Measurements from ENCODE around the gene OSBPL5. TPM values are rescaled to one million over a fixed set of nuclear protein-coding genes. Genes with fewer than 3 reads are reported as not detected.
A peak's percentile ranks its signal among the peaks of the same experiment; 100 is the strongest.

OSBPL5 gene
- total RNA-seq, 4 donors from 2014 or later, result 43.4 to 75.2 (median 56.8) TPM

- no peak for DNase-seq (ENCODE audit: low spot score in 2 of 2)
Measured at GRCh38 chr11:3178349-3178748, 13.2 kb upstream of the OSBPL5 start.

GRCh38 chr11:3177931-3178330 lies 12.8 kb upstream of the OSBPL5 start:
- H3K27me3 ChIP-seq, result no peaks in the 10 kb centered on the region
- no peaks in the 10 kb centered on the region for H3K36me3 ChIP-seq
- TF ChIP-seq POLR2A (IDR thresholded peaks at IDR 0.05) (no peak), EP300 (IDR thresholded peaks at IDR 0.05) (no peak), CTCF (IDR thresholded peaks at IDR 0.05) (no peak)
- peaks cover 7% of the 10 kb centered on the region for H3K9me3 ChIP-seq
- no peak overlapping the region for H3K4me3 ChIP-seq
- H3K27ac ChIP-seq, result no peak overlapping the region
- no peak for DNase-seq (ENCODE audit: low spot score in 2 of 2)
- WGBS, result 71% methylated on average over 2 of the region's 2 CpGs
- H3K4me1 ChIP-seq, result no peaks in the 10 kb centered on the region

More at GRCh38 chr11:3178349-3178748, 13.2 kb upstream of the OSBPL5 start:
- H3K4me1 ChIP-seq, result no peaks in the 10 kb centered on the region
- no peak for TF ChIP-seq CTCF (IDR thresholded peaks at IDR 0.05)
- TF ChIP-seq POLR2A (IDR thresholded peaks at IDR 0.05), result no peak
- TF ChIP-seq POLR2AphosphoS5 (IDR thresholded peaks at IDR 0.05), result no peak
- no peak for TF ChIP-seq EP300 (IDR thresholded peaks at IDR 0.05)
- no peaks in the 10 kb centered on the region for H3K27me3 ChIP-seq
- H3K4me3 ChIP-seq, result no peak overlapping the region
- 53% methylated on average over 2 of the region's 2 CpGs for WGBS
- peaks cover 7% of the 10 kb centered on the region for H3K9me3 ChIP-seq
- no peaks in the 10 kb centered on the region for H3K36me3 ChIP-seq
- no peak overlapping the region for H3K27ac ChIP-seq

GRCh38 chr11:3176487-3176886 lies 11.4 kb upstream of the OSBPL5 start:
- TF ChIP-seq POLR2AphosphoS5 (IDR thresholded peaks at IDR 0.05), result no peak
- TF ChIP-seq EP300 (IDR thresholded peaks at IDR 0.05), result no peak
- Histone ChIP-seq H3K27me3 (no peaks in the 10 kb centered on the region), H3K4me1 (no peaks in the 10 kb centered on the region), H3K4me3 (no peak overlapping the region), H3K36me3 (no peaks in the 10 kb centered on the region), H3K9me3 (peaks cover 7% of the 10 kb centered on the region), H3K27ac (no peak overlapping the region)
- no peak for DNase-seq (ENCODE audit: low spot score in 2 of 2)

GRCh38 chr11:3175194-3175593 lies 10.1 kb upstream of the OSBPL5 start:
- H3K36me3 ChIP-seq, result no peaks in the 10 kb centered on the region
- peaks cover 7% of the 10 kb centered on the region for H3K9me3 ChIP-seq
- H3K27me3 ChIP-seq, result no peaks in the 10 kb centered on the region
- TF ChIP-seq CTCF (IDR thresholded peaks at IDR 0.05) (no peak), EP300 (IDR thresholded peaks at IDR 0.05) (no peak), POLR2AphosphoS5 (IDR thresholded peaks at IDR 0.05) (no peak), POLR2A (IDR thresholded peaks at IDR 0.05) (no peak)
- peak in 1 of 2 donors; percentile 42 for DNase-seq (ENCODE audit: low spot score in 2 of 2)
- no peak overlapping the region for H3K27ac ChIP-seq
- H3K4me1 ChIP-seq, result no peaks in the 10 kb centered on the region
- H3K4me3 ChIP-seq, result no peak overlapping the region

- WGBS, result 75% methylated on average over 3 of the region's 3 CpGs
- H3K4me1 ChIP-seq, result peaks cover 8% of the 10 kb centered on the region
- H3K4me3 ChIP-seq, result no peak overlapping the region
- no peak for DNase-seq (ENCODE audit: low spot score in 2 of 2)
- TF ChIP-seq POLR2AphosphoS5 (IDR thresholded peaks at IDR 0.05), result no peak
- TF ChIP-seq EP300 (IDR thresholded peaks at IDR 0.05), result no peak
- no peak for TF ChIP-seq CTCF (IDR thresholded peaks at IDR 0.05)
- TF ChIP-seq POLR2A (IDR thresholded peaks at IDR 0.05), result no peak
- H3K9me3 ChIP-seq, result peaks cover 7% of the 10 kb centered on the region
- H3K27me3 ChIP-seq, result no peaks in the 10 kb centered on the region
- no peak overlapping the region for H3K27ac ChIP-seq
- H3K36me3 ChIP-seq, result no peaks in the 10 kb centered on the region
Measured at GRCh38 chr11:3174387-3174786, 9.3 kb upstream of the OSBPL5 start.

- TF ChIP-seq POLR2A (IDR thresholded peaks at IDR 0.05) (no peak), CTCF (IDR thresholded peaks at IDR 0.05) (no peak), EP300 (IDR thresholded peaks at IDR 0.05) (no peak), POLR2AphosphoS5 (IDR thresholded peaks at IDR 0.05) (no peak)
- WGBS, result 94% methylated on average over 2 of the region's 2 CpGs
- no peaks in the 10 kb centered on the region for H3K27me3 ChIP-seq
Measured at GRCh38 chr11:3173795-3174194, 8.7 kb upstream of the OSBPL5 start.

More at GRCh38 chr11:3173795-3174194, 8.7 kb upstream of the OSBPL5 start:
- no peak for DNase-seq (ENCODE audit: low spot score in 2 of 2)
- Histone ChIP-seq H3K9me3 (peaks cover 7% of the 10 kb centered on the region), H3K4me3 (no peak overlapping the region), H3K36me3 (no peaks in the 10 kb centered on the region), H3K27ac (no peak overlapping the region), H3K4me1 (peaks cover 14% of the 10 kb centered on the region)
